Spleen (tissue), 11 donors: ENCODE measurements around the gene KBTBD8. TPM values are rescaled to one million over a fixed set of nuclear protein-coding genes. Genes with fewer than 3 reads are reported as not detected.

ENCODE experiments used
- DNase-seq: peaks from one replicate; pipeline ENCODE4 v3.0.0-alpha.2; 2020
- H3K27ac ChIP-seq, 8 donors: fragments of 200-600 bp; sonication (generic) in 7 of 8; 1 replicate in 4 of 8; 2 replicates in 4 of 8; pipeline versions ENCODE4 v1.5.0 to v1.8.0; 2016 to 2021; ENCODE audit warnings: inconsistent platforms in 4 of 8, mild to moderate bottlenecking in 4 of 8, moderate library complexity in 1 of 8
- H3K27me3 ChIP-seq, 7 donors: fragments of 200-600 bp; sonication (generic) in 6 of 7; replicated peaks in 1 of 7; 1 replicate in 4 of 7; 2 replicates in 3 of 7; pipeline versions ENCODE4 v1.5.0 to v1.8.0; 2016 to 2021; ENCODE audit warnings: inconsistent platforms in 3 of 7, mild to moderate bottlenecking in 1 of 7
- H3K36me3 ChIP-seq, 6 donors: fragments of 200-600 bp; sonication (generic) in 5 of 6; 1 replicate in 4 of 6; 2 replicates in 2 of 6; pipeline versions ENCODE4 v1.5.0 to v1.8.0; 2016 to 2021; ENCODE audit warnings: inconsistent platforms in 2 of 6
- H3K4me1 ChIP-seq, 6 donors: fragments of 200-600 bp; sonication (generic) in 5 of 6; 1 replicate in 3 of 6; 2 replicates in 3 of 6; pipeline versions ENCODE4 v1.5.0 to v1.8.0; 2016 to 2021; ENCODE audit warnings: inconsistent platforms in 3 of 6
- H3K4me3 ChIP-seq, 8 donors: fragments of 200-600 bp; sonication (generic) in 7 of 8; 1 replicate in 4 of 8; 2 replicates in 4 of 8; pipeline versions ENCODE4 v1.5.0 to v1.8.0; 2016 to 2021; ENCODE audit warnings: inconsistent platforms in 4 of 8, mild to moderate bottlenecking in 4 of 8, moderate library complexity in 2 of 8
- H3K9me3 ChIP-seq, 8 donors: fragments of 200-600 bp; sonication (generic) in 7 of 8; 1 replicate in 4 of 8; 2 replicates in 4 of 8; pipeline versions ENCODE4 v1.5.0 to v1.8.0; 2016 to 2021; ENCODE audit warnings: inconsistent platforms in 4 of 8
- CTCF ChIP-seq, 11 experiments: fragments of 200-600 bp in 7 of 11; fragments of 450-650 bp in 4 of 11; sonication (generic) in 4 of 11; IDR thresholded peaks in 8 of 11; conservative IDR thresholded peaks in 3 of 11; 1 replicate in 7 of 11; 2 replicates in 4 of 11; pipeline versions ENCODE4 v1.4.0 to v1.8.0; 2016 to 2021; ENCODE audit warnings: antibody characterized with exemption in 11 of 11, inconsistent platforms in 4 of 11, mild to moderate bottlenecking in 1 of 11
- POLR2A ChIP-seq, 3 donors: fragments of 450-650 bp; IDR thresholded peaks; one replicate each; pipeline ENCODE4 v1.5.1; 2017; ENCODE audit warnings: antibody characterized with exemption in 3 of 3, mild to moderate bottlenecking in 1 of 3
- POLR2AphosphoS5 ChIP-seq, 3 donors: sonication (generic); formaldehyde crosslinking; IDR thresholded peaks; one replicate each; pipeline ENCODE4 v1.5.1; 2017; ENCODE audit warnings: antibody characterized with exemption in 3 of 3
- WGBS, 5 donors: extraction: QIAGEN DNeasy Blood & Tissue Kit in 3 of 5; methylation state at CpG; one replicate each; pipeline versions ENCODE4 v1.1.5 to v1.1.7; 2013 to 2018; 5-methylcytosine and 5-hydroxymethylcytosine counted together
- intact Hi-C: fragments of 100-400 bp; cut with DNase I; formaldehyde crosslinking; loops from one replicate; pipeline ENCODE4 v1.15.0; 2023; ENCODE audit warnings: low total_unique reads
- polyA plus RNA-seq, 3 donors: library from polyadenylated mRNA; stranded (reverse); fragments of 200-250 nt; gene quantifications; one replicate each; pipeline ENCODE4 v1.2.1, GENCODE V29; 2013
- total RNA-seq, 7 donors: library from RNA; depleted of rRNA in 3 of 7; stranded (reverse); fragments of >200 nt in 3 of 7; fragmentation: NEBNext Ultra II Directional in 4 of 7; extraction: Animal tissue kit (Norgen Biotek cat#: 25700) in 4 of 7; gene quantifications; one replicate each; pipeline versions ENCODE4 v1.1.0 to v1.2.1, GENCODE V29; 2016 to 2021
- donor health status: healthy with polysubstance abuse.
- donor health status: DM: no; HTN: no; CAD: no; lungs with moderate emphysema.
- donor health status: DM: no; HTN: no; CAD: no.
- donor health status: Bipolar disorder and iron deficiency.
- donor health status: healthy.
- donor health status: DM: no; HTN: no; CAD: no.
- donor health status: DM: yes; HTN: yes; CAD: no.

The KBTBD8 gene
- total and polyA plus RNA-seq, 10 donors, result 9.8 to 31.9 (median 12.7) TPM

DNA sequence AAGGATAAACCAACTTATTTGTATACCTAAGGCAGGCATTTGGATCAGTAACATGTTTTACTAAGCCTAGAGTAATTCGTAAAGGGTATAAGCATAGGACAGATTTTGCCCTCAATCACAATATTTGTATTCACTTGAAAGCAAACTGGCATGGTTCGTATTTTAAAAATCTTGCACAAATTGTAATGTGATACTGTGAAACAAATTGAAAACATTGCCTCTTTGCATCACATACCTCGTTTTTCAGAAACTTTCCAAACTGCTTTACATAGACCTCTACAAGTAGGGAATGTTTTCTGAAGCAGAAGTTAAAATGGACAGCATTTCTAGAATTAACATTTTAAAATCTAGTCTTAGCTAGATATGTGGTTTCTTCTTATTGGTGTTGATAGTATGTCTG is 11.6 kb downstream of the KBTBD8 start:
- Histone ChIP-seq H3K4me3 (no peak overlapping the region), H3K4me1 (peaks cover 3 to 35% (median 11%) of the 10 kb centered on the region in 6 donors), H3K27me3 (no peaks in the 10 kb centered on the region), H3K36me3 (peaks cover 0 to 69% (median 21%) of the 10 kb centered on the region in 6 donors), H3K9me3 (no peaks in the 10 kb centered on the region), H3K27ac (no peak overlapping the region)
- intact Hi-C loops, result no loop called here
- no peak for DNase-seq
- WGBS, 5 donors, result 82 to 91% (median 85%) methylated on average over 3 of the region's 3 CpGs
- no peak for TF ChIP-seq POLR2A (IDR thresholded peaks at IDR 0.05)

DNA sequence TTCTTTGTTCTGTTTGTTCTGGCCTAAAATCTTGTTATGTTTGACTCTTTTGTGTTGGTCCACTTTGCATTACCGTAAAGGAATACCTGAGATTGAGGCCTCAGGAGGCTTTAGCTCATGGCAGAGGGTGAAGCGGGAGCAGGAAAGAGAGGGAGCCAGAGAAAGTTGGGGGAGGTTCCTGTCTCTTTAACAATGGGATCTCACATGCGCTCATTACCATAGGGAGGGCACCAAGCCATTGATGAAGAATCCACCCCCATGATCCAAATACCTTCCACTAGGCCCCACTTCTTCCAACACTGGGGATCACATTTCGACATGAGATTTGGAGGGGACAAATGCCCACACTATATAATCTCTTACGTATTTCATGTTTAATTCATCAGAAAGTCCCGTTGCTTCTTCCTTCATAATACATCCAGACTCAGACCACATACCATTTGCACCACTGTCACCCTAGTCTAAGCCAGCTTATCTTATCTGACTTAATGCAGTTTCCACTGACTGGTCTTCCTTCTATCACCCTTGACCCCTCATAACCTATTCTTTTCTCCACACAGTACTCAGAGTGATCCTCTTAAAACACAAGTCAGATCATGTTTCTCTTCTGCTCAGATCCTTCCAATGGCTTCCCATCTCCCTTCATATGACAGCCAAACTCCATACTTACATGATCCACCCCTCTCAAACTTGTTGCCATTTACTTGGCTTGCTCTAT is 13.5 kb downstream of the KBTBD8 start:
- WGBS, 5 donors, result 92 to 98% (median 93%) methylated on average over 6 of the region's 6 CpGs
- Histone ChIP-seq H3K27ac (no peak overlapping the region), H3K4me1 (peaks cover 0 to 33% (median 12%) of the 10 kb centered on the region in 6 donors), H3K4me3 (no peak overlapping the region), H3K27me3 (no peaks in the 10 kb centered on the region), H3K9me3 (no peaks in the 10 kb centered on the region), H3K36me3 (peaks cover 0 to 52% (median 19%) of the 10 kb centered on the region in 6 donors)
- intact Hi-C loops, result no loop called here
- TF ChIP-seq POLR2A (IDR thresholded peaks at IDR 0.05) (no peak), CTCF (IDR thresholded peaks at IDR 0.05 in 8 of 11, conservative IDR thresholded peaks at IDR 0.05 in 3 of 11) (no peak), POLR2AphosphoS5 (IDR thresholded peaks at IDR 0.05) (no peak)
- no peak for DNase-seq

GRCh38 chr3:67012564-67012963 is 14.5 kb downstream of the KBTBD8 start:
- Histone ChIP-seq H3K27ac (no peak overlapping the region), H3K4me3 (no peak overlapping the region), H3K36me3 (peaks cover 0 to 46% (median 19%) of the 10 kb centered on the region in 6 donors), H3K4me1 (peaks cover 0 to 35% (median 22%) of the 10 kb centered on the region in 6 donors), H3K9me3 (no peaks in the 10 kb centered on the region), H3K27me3 (no peaks in the 10 kb centered on the region)
- WGBS, 5 donors, result 82 to 86% (median 84%) methylated on average over 6 of the region's 6 CpGs
- TF ChIP-seq POLR2A (IDR thresholded peaks at IDR 0.05) (no peak), POLR2AphosphoS5 (IDR thresholded peaks at IDR 0.05) (no peak), CTCF (IDR thresholded peaks at IDR 0.05 in 8 of 11, conservative IDR thresholded peaks at IDR 0.05 in 3 of 11) (no peak)
- intact Hi-C loops, result no loop called here
- DNase-seq, result no peak

DNA sequence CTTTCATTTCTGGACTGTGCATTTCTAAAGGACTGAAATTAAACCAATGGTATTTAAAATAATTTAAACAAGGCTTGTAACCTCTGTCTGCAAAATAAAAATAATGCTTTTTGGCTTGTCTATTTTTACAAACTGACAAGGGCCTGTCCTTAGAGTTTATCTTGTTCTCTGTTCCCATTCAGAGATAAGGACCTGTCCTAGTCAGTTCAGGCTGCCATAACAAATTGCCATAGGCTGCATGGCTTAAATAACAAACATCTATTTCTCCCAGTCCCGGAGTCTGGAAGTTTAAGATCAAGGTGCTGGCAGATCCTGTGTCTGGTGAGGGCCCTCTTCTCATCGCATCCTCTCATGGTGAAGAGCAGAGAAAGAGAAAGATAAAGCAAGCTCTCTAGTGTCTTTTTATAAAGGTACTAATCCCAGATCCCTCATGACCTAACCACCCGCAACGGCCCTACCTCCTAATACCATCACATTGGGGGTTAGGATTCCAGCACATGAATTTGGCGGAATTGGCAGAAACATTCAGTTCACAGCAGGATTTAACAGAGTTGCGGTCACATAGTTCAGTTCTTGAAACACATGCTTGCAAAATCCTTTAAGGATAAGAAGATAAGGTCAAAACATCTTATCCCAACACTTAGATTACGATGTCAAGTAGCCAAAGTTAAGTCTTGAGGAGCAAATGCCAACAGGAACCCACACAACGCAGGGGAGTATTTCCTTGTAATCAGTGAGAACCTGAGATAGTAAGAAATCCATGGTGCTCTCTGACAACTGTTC is 17.8 kb downstream of the KBTBD8 start:
- TF ChIP-seq POLR2A (IDR thresholded peaks at IDR 0.05), result no peak
- TF ChIP-seq CTCF (IDR thresholded peaks at IDR 0.05 in 8 of 11, conservative IDR thresholded peaks at IDR 0.05 in 3 of 11), result no peak
- no peak for TF ChIP-seq POLR2AphosphoS5 (IDR thresholded peaks at IDR 0.05)

More for the DNA sequence above, 17.8 kb downstream of the KBTBD8 start:
- Histone ChIP-seq H3K4me3 (no peak overlapping the region), H3K36me3 (peaks cover 0 to 13% (median 0%) of the 10 kb centered on the region in 6 donors), H3K27me3 (no peaks in the 10 kb centered on the region), H3K4me1 (peaks cover 11 to 45% (median 40%) of the 10 kb centered on the region in 6 donors), H3K9me3 (no peaks in the 10 kb centered on the region), H3K27ac (peak overlapping the region in 7 of 8 donors; percentile 14 to 68 (median 41))
- intact Hi-C loops, result no loop called here
- WGBS, 5 donors, result 85 to 92% (median 87%) methylated on average over 8 of the region's 8 CpGs
- no peak for DNase-seq
